Vagina (tissue), 2 donors: ENCODE results near the gene CPNE6. TPM values are rescaled to one million over a fixed set of nuclear protein-coding genes. Genes with fewer than 3 reads are reported as not detected.

Experiments
- DNase-seq, 2 donors: peaks; one replicate each; pipeline ENCODE4 v3.0.0-alpha.2; 2017; ENCODE audit errors: extremely low spot score in 2 of 2
- H3K27ac ChIP-seq: fragments of 200-600 bp; sonication (generic); one replicate; pipeline ENCODE4 v1.5.1; 2019
- H3K27me3 ChIP-seq: fragments of 200-600 bp; sonication (generic); one replicate; pipeline ENCODE4 v1.5.1; 2019
- H3K36me3 ChIP-seq, 2 donors: fragments of 200-600 bp; sonication (generic); one replicate each; pipeline ENCODE4 v1.5.1; 2017 to 2019
- H3K4me1 ChIP-seq: fragments of 200-600 bp; sonication (generic); one replicate; pipeline ENCODE4 v1.5.1; 2019
- H3K4me3 ChIP-seq, 2 donors: fragments of 200-600 bp; sonication (generic); 1 replicate in 1 of 2; 2 replicates in 1 of 2; pipeline ENCODE4 v1.5.1; 2016 to 2019
- H3K9me3 ChIP-seq: fragments of 200-600 bp; sonication (generic); one replicate; pipeline ENCODE4 v1.5.1; 2019
- CTCF ChIP-seq, 3 experiments: fragments of 450-650 bp in 2 of 3; fragments of 200-600 bp in 1 of 3; sonication (generic) in 1 of 3; IDR thresholded peaks; one replicate each; pipeline ENCODE4 v1.5.1; 2017 to 2019; ENCODE audit warnings: antibody characterized with exemption in 3 of 3, mild to moderate bottlenecking in 2 of 3, moderate library complexity in 2 of 3
- POLR2A ChIP-seq, 2 donors: fragments of 450-650 bp; IDR thresholded peaks; one replicate each; pipeline ENCODE4 v1.6.1; 2017; ENCODE audit warnings: antibody characterized with exemption in 2 of 2, mild to moderate bottlenecking in 2 of 2, moderate library complexity in 2 of 2
- POLR2AphosphoS5 ChIP-seq, 2 donors: sonication (generic); formaldehyde crosslinking; IDR thresholded peaks; one replicate each; pipeline ENCODE4 v1.9.0; 2017; ENCODE audit warnings: antibody characterized with exemption in 2 of 2, mild to moderate bottlenecking in 2 of 2, low read depth in 1 of 2; ENCODE audit not compliant: insufficient read depth in 1 of 2
- intact Hi-C: fragments of 100-400 bp; cut with DNase I; formaldehyde crosslinking; loops from one replicate; pipeline ENCODE4 v1.15.1; 2023
- total RNA-seq: library from RNA; depleted of rRNA; stranded (reverse); fragments of >200 nt; gene quantifications from one replicate; pipeline ENCODE4 v1.2.3, GENCODE V29; 2016

The CPNE6 gene
- total RNA-seq, 1 donor from 2014 or later: not detected

DNA sequence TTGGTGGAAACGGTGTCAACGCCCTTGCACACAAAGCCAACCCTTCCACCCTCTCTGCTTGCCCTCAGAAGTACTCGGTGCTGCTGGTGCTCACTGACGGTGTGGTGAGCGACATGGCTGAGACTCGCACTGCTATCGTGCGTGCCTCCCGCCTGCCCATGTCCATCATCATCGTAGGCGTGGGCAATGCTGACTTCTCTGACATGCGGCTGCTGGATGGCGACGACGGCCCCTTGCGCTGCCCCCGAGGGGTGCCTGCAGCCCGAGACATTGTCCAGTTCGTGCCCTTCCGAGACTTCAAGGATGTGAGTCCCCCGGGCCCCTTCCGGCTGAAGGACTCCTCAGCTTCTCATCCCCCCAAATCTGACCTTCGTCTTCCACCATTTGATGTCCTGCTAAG lies 5.7 kb downstream of the CPNE6 start:
- Histone ChIP-seq H3K27me3 (no peaks in the 10 kb centered on the region), H3K9me3 (no peaks in the 10 kb centered on the region), H3K27ac (no peak overlapping the region), H3K4me1 (peaks cover 23% of the 10 kb centered on the region), H3K36me3 (no peaks in the 10 kb centered on the region), H3K4me3 (no peak overlapping the region)
- intact Hi-C loops: no loop called here
- DNase-seq: no peak
- TF ChIP-seq POLR2AphosphoS5 (IDR thresholded peaks at IDR 0.05; ENCODE audit: insufficient read depth in 1 of 2, low read depth in 1 of 2) (no peak), CTCF (IDR thresholded peaks at IDR 0.05) (no peak), POLR2A (IDR thresholded peaks at IDR 0.05) (no peak)

GRCh38 chr14:24078146-24078545 lies 6.8 kb downstream of the CPNE6 start:
- Histone ChIP-seq H3K4me1 (peaks cover 12% of the 10 kb centered on the region), H3K4me3 (no peak overlapping the region), H3K27ac (no peak overlapping the region), H3K36me3 (no peaks in the 10 kb centered on the region), H3K27me3 (no peaks in the 10 kb centered on the region), H3K9me3 (no peaks in the 10 kb centered on the region)
- TF ChIP-seq POLR2A (IDR thresholded peaks at IDR 0.05): no peak
- TF ChIP-seq POLR2AphosphoS5 (IDR thresholded peaks at IDR 0.05; ENCODE audit: insufficient read depth in 1 of 2, low read depth in 1 of 2): no peak
- TF ChIP-seq CTCF (IDR thresholded peaks at IDR 0.05): no peak
- intact Hi-C loops: no loop called here
- no peak for DNase-seq

GRCh38 chr14:24079491-24080141 lies 8.3 kb downstream of the CPNE6 start:
- no peak for DNase-seq
- Histone ChIP-seq H3K4me3 (no peak overlapping the region), H3K36me3 (no peaks in the 10 kb centered on the region), H3K4me1 (peaks cover 11% of the 10 kb centered on the region), H3K27ac (no peak overlapping the region), H3K27me3 (no peaks in the 10 kb centered on the region), H3K9me3 (no peaks in the 10 kb centered on the region)
- intact Hi-C loops: no loop called here
- TF ChIP-seq CTCF (IDR thresholded peaks at IDR 0.05) (no peak), POLR2A (IDR thresholded peaks at IDR 0.05) (no peak), POLR2AphosphoS5 (IDR thresholded peaks at IDR 0.05; ENCODE audit: insufficient read depth in 1 of 2, low read depth in 1 of 2) (no peak)

- H3K27ac ChIP-seq: no peak overlapping the region
- no peak overlapping the region for H3K4me3 ChIP-seq
- TF ChIP-seq CTCF (IDR thresholded peaks at IDR 0.05): no peak
- no peak for TF ChIP-seq POLR2AphosphoS5 (IDR thresholded peaks at IDR 0.05; ENCODE audit: insufficient read depth in 1 of 2, low read depth in 1 of 2)
- TF ChIP-seq POLR2A (IDR thresholded peaks at IDR 0.05): no peak
- H3K4me1 ChIP-seq: peaks cover 11% of the 10 kb centered on the region
- no peak for DNase-seq
- H3K27me3 ChIP-seq: no peaks in the 10 kb centered on the region
- H3K9me3 ChIP-seq: no peaks in the 10 kb centered on the region
- H3K36me3 ChIP-seq: no peaks in the 10 kb centered on the region
- intact Hi-C loops: no loop called here
Observed at GRCh38 chr14:24080142-24080530, 8.8 kb downstream of the CPNE6 start.

- Histone ChIP-seq H3K9me3 (no peaks in the 10 kb centered on the region), H3K27me3 (no peaks in the 10 kb centered on the region), H3K36me3 (no peaks in the 10 kb centered on the region), H3K4me1 (peaks cover 11% of the 10 kb centered on the region), H3K27ac (peak overlapping the region; percentile 47), H3K4me3 (peak overlapping the region; percentile 49 to 69)
- DNase-seq: no peak
- TF ChIP-seq POLR2A (IDR thresholded peaks at IDR 0.05) (no peak), CTCF (IDR thresholded peaks at IDR 0.05) (no peak), POLR2AphosphoS5 (IDR thresholded peaks at IDR 0.05; ENCODE audit: insufficient read depth in 1 of 2, low read depth in 1 of 2) (no peak)
- intact Hi-C loops: no loop called here
Observed at GRCh38 chr14:24080888-24081738, 9.8 kb downstream of the CPNE6 start.
